GM19455 (cell line): ENCODE results near the gene FAIM2.

Source experiments
- ATAC-seq: cut with Tn5 transposase; IDR thresholded peaks from one replicate; pipeline ENCODE4 v1.9.1; 2021; ENCODE audit not compliant: unreplicated experiment

The FAIM2 gene

GRCh38 chr12:49897276-49897675, 6.4 kb downstream of the FAIM2 start:
- ATAC-seq, result no peak

GRCh38 chr12:49895773-49896172, 7.9 kb downstream of the FAIM2 start:
- no peak for ATAC-seq

- no peak for ATAC-seq
These were observed 8.9 kb downstream of the FAIM2 start for GRCh38 chr12:49894751-49895148.

- no peak for ATAC-seq
These were observed 9.6 kb downstream of the FAIM2 start for GRCh38 chr12:49893753-49894750.

- ATAC-seq, result no peak
These were observed 10.9 kb downstream of the FAIM2 start for GRCh38 chr12:49892732-49893317.

- ATAC-seq, result no peak
These were observed 11.5 kb downstream of the FAIM2 start for GRCh38 chr12:49892084-49892731.

GRCh38 chr12:49891476-49891875, 12.2 kb downstream of the FAIM2 start:
- no peak for ATAC-seq

- no peak for ATAC-seq
These were observed 12.7 kb downstream of the FAIM2 start for GRCh38 chr12:49891012-49891411.

- ATAC-seq, result no peak
These were observed 13.6 kb downstream of the FAIM2 start for GRCh38 chr12:49890096-49890461.

- ATAC-seq, result no peak
These were observed 14.2 kb downstream of the FAIM2 start for GRCh38 chr12:49889361-49890095.

GRCh38 chr12:49888461-49889151, 15.1 kb downstream of the FAIM2 start:
- ATAC-seq, result no peak

- no peak for ATAC-seq
These were observed 15.9 kb downstream of the FAIM2 start for GRCh38 chr12:49887536-49888401.

GRCh38 chr12:49887091-49887490, 16.6 kb downstream of the FAIM2 start:
- no peak for ATAC-seq

GRCh38 chr12:49885663-49886461, 17.8 kb downstream of the FAIM2 start:
- ATAC-seq, result no peak

- no peak for ATAC-seq
These were observed 18.6 kb downstream of the FAIM2 start for GRCh38 chr12:49885118-49885517.

- no peak for ATAC-seq
These were observed 20.7 kb downstream of the FAIM2 start for GRCh38 chr12:49882851-49883464.

GRCh38 chr12:49882248-49882850, 21.4 kb downstream of the FAIM2 start:
- no peak for ATAC-seq
